ENCODE measurements around the gene TENM4. TPM values are rescaled to one million over a fixed set of nuclear protein-coding genes. Genes with fewer than 3 reads are reported as not detected.

TENM4 gene
- polyA plus RNA-seq, 1 donor from 2014 or later = 16.8 TPM

Small RNAs within 50 kb of the gene (small RNA-seq; reads per million reads assigned to genes)
- 4.3 to 11.7 (median 6.8) reads per million in 3 experiments for gene MIR5579
- gene MIR708 = 1,987 to 2,532 (median 2,204) reads per million in 3 experiments
